Heart right ventricle (tissue), 16 donors: ENCODE data around the gene ENOX1. TPM values are rescaled to one million over a fixed set of nuclear protein-coding genes. Genes with fewer than 3 reads are reported as not detected.

ENCODE experiments used
- ATAC-seq, 8 donors: fragments of 200-7000 bp; cut with Tn5 transposase; one replicate each; pipeline ENCODE4 v1.9.1; 2020; ENCODE audit warnings: mild to moderate bottlenecking in 8 of 8, moderate library complexity in 8 of 8, moderate number of reproducible peaks in 1 of 8
- DNase-seq, 2 donors: peaks; one replicate each; pipeline ENCODE4 v3.0.0-alpha.2; 2020
- H3K27ac ChIP-seq, 10 donors: fragments of 200-600 bp; sonication (generic) in 2 of 10; one replicate each; pipeline versions ENCODE4 v1.5.0 to v1.8.0; 2020 to 2022; ENCODE audit warnings: mild to moderate bottlenecking in 3 of 10
- H3K27me3 ChIP-seq, 7 donors: fragments of 200-600 bp; one replicate each; pipeline ENCODE4 v1.8.0; 2021 to 2022; ENCODE audit warnings: mild to moderate bottlenecking in 2 of 7
- H3K36me3 ChIP-seq, 9 donors: fragments of 200-600 bp; sonication (generic) in 1 of 9; one replicate each; pipeline versions ENCODE4 v1.5.0 to v1.8.0; 2020 to 2022; ENCODE audit warnings: mild to moderate bottlenecking in 2 of 9
- H3K4me1 ChIP-seq, 9 donors: fragments of 200-600 bp; sonication (generic) in 1 of 9; one replicate each; pipeline versions ENCODE4 v1.5.0 to v1.8.0; 2020 to 2022; ENCODE audit warnings: mild to moderate bottlenecking in 4 of 9
- H3K4me3 ChIP-seq, 10 donors: fragments of 200-600 bp; sonication (generic) in 2 of 10; one replicate each; pipeline versions ENCODE4 v1.5.0 to v1.8.0; 2020 to 2022; ENCODE audit warnings: mild to moderate bottlenecking in 7 of 10, moderate library complexity in 2 of 10
- H3K9me3 ChIP-seq, 11 donors: fragments of 200-600 bp in 10 of 11; sonication (generic) in 2 of 11; one replicate each; pipeline versions ENCODE4 v1.5.0 to v1.8.0; 2013 to 2022; ENCODE audit warnings: mild to moderate bottlenecking in 2 of 11, control low read depth in 1 of 11, moderate library complexity in 1 of 11
- CTCF ChIP-seq, 9 donors: fragments of 200-600 bp; sonication (generic) in 2 of 9; IDR thresholded peaks; one replicate each; pipeline versions ENCODE4 v1.5.0 to v1.8.0; 2021 to 2022; ENCODE audit warnings: antibody characterized with exemption in 9 of 9, mild to moderate bottlenecking in 5 of 9, moderate library complexity in 1 of 9
- WGBS, 2 donors: extraction: QIAGEN DNeasy Blood & Tissue Kit; methylation state at CpG; one replicate each; pipeline ENCODE4 v1.1.7; 2013; ENCODE audit warnings: inconsistent platforms in 1 of 2; 5-methylcytosine and 5-hydroxymethylcytosine counted together
- intact Hi-C, 10 donors: fragments of 100-400 bp; cut with DNase I; formaldehyde crosslinking; loops; one replicate each; pipeline versions ENCODE4 v1.11.1 to v1.14.2; 2022
- polyA plus RNA-seq, 2 donors: library from polyadenylated mRNA; stranded (reverse); fragments of 200-250 nt; gene quantifications; one replicate each; pipeline ENCODE4 v1.2.3, GENCODE V29; 2013
- total RNA-seq, 10 donors: library from RNA; stranded (reverse); fragmentation: NEBNext Ultra II Directional in 3 of 10; extraction: Animal tissue kit (Norgen Biotek cat#: 25700) in 3 of 10; gene quantifications; one replicate each; pipeline versions ENCODE4 v1.2.1 to v1.2.4, GENCODE V29; 2021 to 2023
- donor health status: Arrhythmogenic right ventricular cardiomyopathy.
- donor health status: ischemic (EF 13 %, LVEDD 7.1; RV severe dilation, severe dysfunction).
- donor health status: healthy with polysubstance abuse.
- donor health status: DM: no; HTN: yes; CAD: no.
- donor health status: DM: no; HTN: no; CAD: no.
- donor health status: ischemic (EF 25% LVEDD 6.9; RV normal size, moderate dysfunction).
- donor health status: ischemic (EF 25% LVEDD 5.7; RV mildly dilated, moderate dysfunction).
- donor health status: healthy.
- donor health status: DM: yes; HTN: yes; CAD: no.
- donor health status: Ischemic cardiomyopathy.
- donor health status: ischemic (EF 35%, LVEDD 5.7; RV mildly dilated, moderate dysfunction).
- donor health status: nonischemic (EF 11% LVEDD 7.7; RV severe dilation, severe dysfunction).
- donor health status: DM: yes; HTN: yes; CAD: no.
- donor health status: PGD.
- donor health status: ischemic (EF 29% LVEDD 5.4; RV normal size, mild dysfunction).
- donor health status: nonischemic (EF 23%, LVEDD 6.1; RV moderate dilation, normal function).

The ENOX1 gene
- total and polyA plus RNA-seq, 12 donors, result 2.0 to 10.4 (median 7.1) TPM

- Histone ChIP-seq H3K4me1 (peaks cover 0 to 16% (median 0%) of the 10 kb centered on the region in 9 donors), H3K27me3 (no peaks in the 10 kb centered on the region), H3K36me3 (no peaks in the 10 kb centered on the region), H3K4me3 (no peak overlapping the region), H3K27ac (no peak overlapping the region), H3K9me3 (no peaks in the 10 kb centered on the region)
- ATAC-seq, result peak in 4 of 8 donors; percentile 29 to 57 (median 43)
- intact Hi-C loops, result loop anchor here in 1 of 10 donors (10.0 kb wide), 1 partner anchor 180 kb away; no protein-coding TSS in a partner anchor
- 86 to 89% methylated on average over 2 of the region's 2 CpGs for WGBS, 2 donors
- DNase-seq, result no peak
- TF ChIP-seq CTCF (IDR thresholded peaks at IDR 0.05), result no peak
These were observed 302.1 kb downstream of the ENOX1 start for GRCh38 chr13:43484432-43485225.

GRCh38 chr13:43483930-43484329 is 302.8 kb downstream of the ENOX1 start:
- no peaks in the 10 kb centered on the region for H3K36me3 ChIP-seq
- H3K27me3 ChIP-seq, result no peaks in the 10 kb centered on the region
- peaks cover 0 to 10% (median 0%) of the 10 kb centered on the region in 9 donors for H3K4me1 ChIP-seq
- H3K4me3 ChIP-seq, result no peak overlapping the region
- WGBS, 2 donors, result 77 to 85% methylated on average over 1 of the region's 1 CpG
- no peaks in the 10 kb centered on the region for H3K9me3 ChIP-seq
- TF ChIP-seq CTCF (IDR thresholded peaks at IDR 0.05), result no peak
- intact Hi-C loops, result loop anchor here in 1 of 10 donors (10.0 kb wide), 1 partner anchor 179 kb away; no protein-coding TSS in a partner anchor
- no peak for DNase-seq
- no peak overlapping the region for H3K27ac ChIP-seq
- ATAC-seq, result no peak

DNA sequence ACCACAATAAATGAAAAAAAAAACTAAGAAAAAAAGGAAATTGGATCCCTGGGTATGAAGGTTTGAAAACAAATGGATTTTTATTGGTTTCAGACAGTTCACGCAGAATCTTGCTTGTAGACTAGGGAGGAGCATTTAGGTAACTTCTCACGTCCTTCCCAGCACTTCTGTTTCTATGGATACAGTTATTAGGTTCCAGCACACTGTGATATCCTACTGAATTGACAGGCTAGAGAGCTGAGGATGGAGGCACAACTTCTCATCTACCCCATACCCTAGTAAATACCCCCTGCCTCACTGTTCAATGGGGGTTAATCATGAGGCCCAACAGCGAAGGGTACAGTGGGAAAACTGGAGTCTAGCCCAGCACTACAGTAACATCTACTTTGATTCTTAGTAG is 304.1 kb downstream of the ENOX1 start:
- no peak for DNase-seq
- no peak for TF ChIP-seq CTCF (IDR thresholded peaks at IDR 0.05)
- intact Hi-C loops, result loop anchor here in 1 of 10 donors (10.0 kb wide), 1 partner anchor 178 kb away; no protein-coding TSS in a partner anchor
- Histone ChIP-seq H3K4me3 (no peak overlapping the region), H3K9me3 (no peaks in the 10 kb centered on the region), H3K27me3 (no peaks in the 10 kb centered on the region), H3K4me1 (peaks cover 0 to 7% (median 2%) of the 10 kb centered on the region in 9 donors), H3K27ac (no peak overlapping the region), H3K36me3 (no peaks in the 10 kb centered on the region)
- no peak for ATAC-seq
- 78 to 80% methylated on average over 3 of the region's 3 CpGs for WGBS, 2 donors

DNA sequence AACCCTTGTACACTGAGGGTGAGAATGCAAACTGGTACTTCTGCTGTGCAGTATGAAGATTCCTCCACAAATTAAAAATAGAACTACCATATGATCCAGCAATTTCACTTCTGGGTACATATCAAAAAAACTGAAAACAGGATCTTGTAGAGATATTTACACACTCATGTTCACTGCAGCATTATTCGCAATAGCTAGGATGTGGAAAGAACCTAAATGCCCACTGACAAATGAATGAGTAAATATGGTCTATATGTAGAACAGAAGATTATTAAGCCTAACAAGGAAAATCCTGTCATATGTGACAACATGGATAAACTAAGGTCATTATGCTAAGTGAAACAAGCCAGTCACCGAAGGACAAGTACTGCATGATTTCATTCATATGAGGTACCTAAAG is 304.7 kb downstream of the ENOX1 start:
- intact Hi-C loops, result loop anchor here in 1 of 10 donors (10.0 kb wide), 1 partner anchor 177 kb away; no protein-coding TSS in a partner anchor
- WGBS, 2 donors, result 87 to 89% methylated on average over 2 of the region's 2 CpGs
- H3K4me1 ChIP-seq, result peaks cover 0 to 7% (median 0%) of the 10 kb centered on the region in 9 donors
- H3K36me3 ChIP-seq, result no peaks in the 10 kb centered on the region
- H3K27me3 ChIP-seq, result no peaks in the 10 kb centered on the region
- ATAC-seq (peak in 1 of 8 donors; percentile 17), DNase-seq (no peak)
- no peaks in the 10 kb centered on the region for H3K9me3 ChIP-seq
- H3K27ac ChIP-seq, result no peak overlapping the region
- TF ChIP-seq CTCF (IDR thresholded peaks at IDR 0.05), result no peak
- no peak overlapping the region for H3K4me3 ChIP-seq
